MM.1S (cell line): Measurements from ENCODE around the gene FEM1C.

Experiments
- CTCF ChIP-seq: fragments of 300-600 bp; sonication (generic); IDR thresholded peaks from 2 replicates; pipeline ENCODE4 v1.5.1; 2016; ENCODE audit warnings: antibody characterized with exemption, low read length, mixed read lengths
- EZH2 ChIP-seq: fragments of 300-600 bp; sonication (generic); optimal IDR thresholded peaks from 2 replicates; pipeline ENCODE3; 2017; ENCODE audit warnings: low read depth, mild to moderate bottlenecking, antibody characterized with exemption, low read length, mixed read lengths
- EZH2phosphoT487 ChIP-seq: fragments of 300-600 bp; sonication (generic); IDR thresholded peaks from 2 replicates; pipeline ENCODE4 v1.6.1; 2018; ENCODE audit warnings: antibody characterized with exemption, low read length

- TF ChIP-seq EZH2 (no peak), CTCF (no peak), EZH2phosphoT487 (no peak)
Observed at GRCh38 chr5:115543365-115544042, 1.1 kb downstream of the FEM1C start.
